GM23248 (cell line): ENCODE measurements around the gene FAM13C.

Experiments
- EZH2 ChIP-seq: fragments of 200-600 bp; sonication (generic); IDR thresholded peaks from 2 replicates; pipeline ENCODE4 v1.6.1; 2018; ENCODE audit warnings: antibody characterized with exemption, mild to moderate bottlenecking; ENCODE audit not compliant: insufficient read depth, poor library complexity, severe bottlenecking
- EZH2phosphoT487 ChIP-seq: fragments of 200-600 bp; sonication (generic); IDR thresholded peaks from 2 replicates; pipeline ENCODE4 v1.6.1; 2018; ENCODE audit warnings: antibody characterized with exemption, moderate library complexity, mild to moderate bottlenecking, low read depth; ENCODE audit not compliant: insufficient read depth

DNA sequence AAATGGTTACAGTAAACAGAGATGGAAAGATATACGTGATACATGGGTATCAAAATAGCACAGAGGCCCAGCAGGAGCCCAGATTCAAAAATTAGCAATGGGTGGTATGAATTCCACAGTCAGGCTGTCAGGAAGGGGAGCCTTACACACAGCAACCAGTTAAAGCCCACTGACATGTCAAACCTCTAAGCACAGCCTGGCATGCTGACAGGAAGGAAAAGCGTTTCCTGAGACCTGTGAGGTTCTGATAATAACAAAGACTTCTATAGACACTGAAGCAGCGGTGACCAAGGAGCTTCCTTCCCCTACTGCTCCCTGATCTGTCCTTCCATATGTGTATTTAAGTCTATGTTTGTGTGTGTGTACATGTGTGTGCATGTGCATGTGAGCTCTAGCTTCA, 96.0 kb downstream of the FAM13C start:
- TF ChIP-seq EZH2phosphoT487 (no peak), EZH2 (no peak)
